Measurements from ENCODE around the gene STX17.

Gene STX17

GRCh38 chr9:99911600-99911999 is 5.1 kb downstream of the STX17 start:
- no peak for DNase-seq

- DNase-seq, result no peak
Observed at GRCh38 chr9:99916650-99917049, 10.2 kb downstream of the STX17 start.

- no peak for DNase-seq
Observed at GRCh38 chr9:99918134-99918533, 11.7 kb downstream of the STX17 start.

GRCh38 chr9:99919930-99920329 is 13.5 kb downstream of the STX17 start:
- DNase-seq, result no peak

GRCh38 chr9:99921875-99922710 is 15.6 kb downstream of the STX17 start:
- DNase-seq, result no peak

- no peak for DNase-seq
Observed at GRCh38 chr9:99922711-99923030, 16.2 kb downstream of the STX17 start.

- no peak for DNase-seq
Observed at GRCh38 chr9:99925541-99925940, 19.1 kb downstream of the STX17 start.

GRCh38 chr9:99929652-99930051 is 23.2 kb downstream of the STX17 start:
- DNase-seq, result no peak

- DNase-seq, result no peak
Observed at GRCh38 chr9:99931155-99931840, 24.8 kb downstream of the STX17 start.

GRCh38 chr9:99936947-99937587 is 30.6 kb downstream of the STX17 start:
- no peak for DNase-seq

GRCh38 chr9:99947395-99947794 is 40.9 kb downstream of the STX17 start:
- no peak for DNase-seq

GRCh38 chr9:99948482-99948881 is 42.0 kb downstream of the STX17 start:
- DNase-seq, result no peak

GRCh38 chr9:99948896-99949295 is 42.4 kb downstream of the STX17 start:
- DNase-seq, result peak; percentile 28

- DNase-seq, result no peak
Observed at GRCh38 chr9:99953861-99954507, 47.5 kb downstream of the STX17 start.

GRCh38 chr9:99954819-99955218 is 48.4 kb downstream of the STX17 start:
- DNase-seq, result no peak

GRCh38 chr9:99955606-99956005 is 49.2 kb downstream of the STX17 start:
- DNase-seq, result no peak

- no peak for DNase-seq
Observed at GRCh38 chr9:99962680-99963261, 56.3 kb downstream of the STX17 start.

- DNase-seq, result no peak
Observed at GRCh38 chr9:99964336-99964735, 57.9 kb downstream of the STX17 start.

- DNase-seq, result no peak
Observed at GRCh38 chr9:99966001-99966400, 59.5 kb downstream of the STX17 start.

- DNase-seq, result no peak
Observed at GRCh38 chr9:99966716-99967115, 60.3 kb downstream of the STX17 start.

- no peak for DNase-seq
Observed at GRCh38 chr9:99967457-99967856, 61.0 kb downstream of the STX17 start.

GRCh38 chr9:99970481-99970880 is 64.0 kb downstream of the STX17 start:
- no peak for DNase-seq

- no peak for DNase-seq
Observed at GRCh38 chr9:99971410-99971809, 65.0 kb downstream of the STX17 start.

Data from left hindlimb (tissue), 1 donor.